GM19240 (cell line): ENCODE measurements around the gene MT1B.
A peak's percentile ranks its signal among the peaks of the same experiment; 100 is the strongest.
"Not testable (repeated sequence)": the region's sequence is repeated elsewhere in the genome, so short reads cannot be mapped to it uniquely, and the experiment has no call there.

Source experiments
- DNase-seq: peaks from one replicate; pipeline ENCODE4 v3.0.0; 2011; ENCODE audit warnings: low spot score; ENCODE audit not compliant: insufficient read length

The MT1B gene

GRCh38 chr16:56667581-56668571 is 16.2 kb downstream of the MT1B start, which contains the start of gene MT1G:
Gene MT1G (minus strand): TSS chr16:56668065. CDS start chr16:56667993, 72 bp downstream.
- DNase-seq, result no peak

GRCh38 chr16:56669005-56669839 is 17.5 kb downstream of the MT1B start, which contains the start of gene MT1H:
Gene MT1H (plus strand): TSS chr16:56669814. CDS start chr16:56669885, 71 bp downstream.
- DNase-seq, result no peak

- no peak for DNase-seq
These were observed 18.3 kb downstream of the MT1B start for GRCh38 chr16:56669840-56670619.

GRCh38 chr16:56670620-56670934 is 18.9 kb downstream of the MT1B start:
- no peak for DNase-seq

- not testable (repeated sequence) for DNase-seq
These were observed 20.0 kb downstream of the MT1B start for GRCh38 chr16:56671691-56672090.

GRCh38 chr16:56672171-56672570 is 20.5 kb downstream of the MT1B start:
- DNase-seq, result not testable (repeated sequence)

- no peak for DNase-seq
These were observed 21.3 kb downstream of the MT1B start for GRCh38 chr16:56672761-56673536.

GRCh38 chr16:56673921-56674320 is 22.2 kb downstream of the MT1B start:
- DNase-seq, result no peak

- not testable (repeated sequence) for DNase-seq
These were observed 22.9 kb downstream of the MT1B start for GRCh38 chr16:56674570-56674969.

- DNase-seq, result no peak
These were observed 24.1 kb downstream of the MT1B start for GRCh38 chr16:56675685-56676210.

GRCh38 chr16:56677474-56677873 is 25.8 kb downstream of the MT1B start:
- no peak for DNase-seq

- no peak for DNase-seq
These were observed 27.5 kb downstream of the MT1B start for GRCh38 chr16:56679078-56679730.

- DNase-seq, result no peak
These were observed 28.1 kb downstream of the MT1B start for GRCh38 chr16:56679818-56680217.

- peak; percentile 81 for DNase-seq
These were observed 30.4 kb downstream of the MT1B start, which contains the start of gene MT1X for GRCh38 chr16:56681939-56682702. Gene MT1X (plus strand): TSS chr16:56682470. CDS start chr16:56682541, 71 bp downstream.

- no peak for DNase-seq
These were observed 31.2 kb downstream of the MT1B start for GRCh38 chr16:56682703-56683397.

- no peak for DNase-seq
These were observed 31.9 kb downstream of the MT1B start for GRCh38 chr16:56683424-56684172.

GRCh38 chr16:56684256-56684925 is 32.7 kb downstream of the MT1B start:
- DNase-seq, result no peak
